GM06990 (cell line): ENCODE measurements around the gene WNT3.
"Not testable (repeated sequence)": the region's sequence is repeated elsewhere in the genome, so short reads cannot be mapped to it uniquely, and the experiment has no call there.

ENCODE experiments used
- DNase-seq: peaks from one replicate; pipeline ENCODE4 v3.0.0-alpha.2; 2011; ENCODE audit not compliant: insufficient read length; ENCODE audit errors: extremely low read depth
- H3K27me3 ChIP-seq: replicated peaks from 2 replicates; pipeline ENCODE4 v1.6.0; 2011; ENCODE audit warnings: low read length; ENCODE audit not compliant: control insufficient read depth, insufficient read depth
- H3K36me3 ChIP-seq: 2 replicates; pipeline ENCODE4 v1.5.1; 2011; ENCODE audit warnings: low read length; ENCODE audit not compliant: control insufficient read depth, insufficient read depth
- H3K4me3 ChIP-seq: replicated peaks from 2 replicates; pipeline ENCODE4 v1.5.1; 2011; ENCODE audit warnings: low read depth, mild to moderate bottlenecking, control low read depth, low read length
- CTCF ChIP-seq: IDR thresholded peaks from 2 replicates; pipeline ENCODE4 v1.5.1; 2011; ENCODE audit warnings: low read length, control low read depth, mild to moderate bottlenecking, inconsistent platforms; ENCODE audit not compliant: insufficient read depth, poor library complexity, severe bottlenecking

WNT3 gene

DNA sequence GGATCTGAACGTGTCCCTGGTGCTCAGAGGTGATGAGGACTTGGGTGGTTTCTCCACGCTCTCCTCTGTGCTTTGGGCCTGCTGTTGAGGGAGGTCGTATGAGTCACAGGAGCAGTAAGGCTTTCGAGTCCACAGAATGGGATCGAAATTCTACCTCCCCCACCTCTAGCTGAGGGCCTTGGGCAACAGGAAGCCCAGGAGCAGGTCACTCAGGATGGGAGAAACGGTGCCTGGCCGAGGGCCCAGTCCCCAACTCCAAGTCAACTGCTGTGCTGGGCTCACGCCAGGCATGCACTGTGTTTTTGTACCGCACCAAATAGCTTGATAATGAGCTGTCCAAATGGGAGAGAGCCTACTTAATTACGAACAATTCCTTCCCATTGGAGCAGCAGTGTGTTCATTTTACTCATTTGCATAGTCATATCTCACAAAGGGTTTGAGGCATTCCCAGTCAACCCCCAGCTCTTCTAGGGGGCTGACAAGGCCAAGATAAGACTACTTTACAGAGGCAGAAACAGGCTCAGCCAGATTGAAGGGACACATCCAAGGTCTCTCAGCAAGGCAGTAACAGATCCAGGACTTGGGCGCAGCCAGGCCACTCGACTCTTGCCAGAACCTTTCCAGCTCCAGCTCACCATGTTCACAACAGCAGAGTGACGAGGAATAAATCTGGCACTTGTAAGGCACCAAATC lies 53.6 kb downstream of the WNT3 start:
- no peak for DNase-seq

DNA sequence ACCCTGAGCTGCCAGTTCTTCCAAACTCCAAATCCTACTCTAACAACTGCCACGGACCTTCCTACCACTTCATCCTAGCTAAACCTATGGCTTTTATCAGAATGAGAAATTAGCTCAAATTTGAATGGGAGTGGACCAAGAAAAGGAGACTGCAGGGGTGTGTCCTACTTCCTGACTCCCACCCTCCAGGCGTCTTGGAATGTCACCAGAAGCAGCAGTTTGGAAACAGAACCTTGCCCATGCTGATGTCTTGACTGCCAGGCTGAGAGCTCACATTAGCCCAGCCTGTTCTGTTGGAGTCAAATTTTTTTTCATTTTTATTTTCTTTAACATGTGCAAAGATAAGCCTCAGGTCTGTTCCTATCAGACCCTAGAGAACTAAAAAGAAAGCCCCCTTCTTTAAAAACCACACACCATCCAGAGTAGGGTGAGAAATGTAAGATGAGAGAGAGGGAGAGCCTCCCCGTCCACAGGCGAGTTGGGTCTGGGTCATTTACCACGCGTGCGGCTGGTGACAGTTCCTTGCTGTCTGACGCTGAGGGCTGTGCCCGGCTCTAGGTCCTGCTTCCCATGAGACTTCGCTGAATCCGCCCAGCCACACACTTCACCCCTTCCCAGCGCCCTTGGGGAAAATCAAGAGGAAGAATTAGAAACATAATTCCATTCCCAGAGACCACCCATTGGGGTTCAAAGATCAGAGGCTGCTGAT lies 54.3 kb downstream of the WNT3 start:
- H3K27me3 ChIP-seq, result peaks cover 1% of the 10 kb centered on the region; the same call in 1 of the 2 replicates
- TF ChIP-seq CTCF, result no peak
- H3K4me3 ChIP-seq, result no peak overlapping the region
- H3K36me3 ChIP-seq, result no peaks in the 10 kb centered on the region
- DNase-seq, result no peak

More for the DNA sequence above, 53.6 kb downstream of the WNT3 start:
- no peak overlapping the region for H3K4me3 ChIP-seq
- H3K36me3 ChIP-seq, result no peaks in the 10 kb centered on the region
- peaks cover 1% of the 10 kb centered on the region; the same call in 1 of the 2 replicates for H3K27me3 ChIP-seq
- no peak for TF ChIP-seq CTCF

GRCh38 chr17:46763416-46763815 lies 55.1 kb downstream of the WNT3 start:
- TF ChIP-seq CTCF, result no peak
- no peak overlapping the region for H3K4me3 ChIP-seq
- no peak for DNase-seq

GRCh38 chr17:46759141-46759540 lies 59.4 kb downstream of the WNT3 start:
- H3K27me3 ChIP-seq, result no peaks in the 10 kb centered on the region
- TF ChIP-seq CTCF, result no peak
- H3K36me3 ChIP-seq, result peaks cover 5% of the 10 kb centered on the region
- no peak for DNase-seq
- H3K4me3 ChIP-seq, result no peak overlapping the region

More at GRCh38 chr17:46763416-46763815, 55.1 kb downstream of the WNT3 start:
- Histone ChIP-seq H3K27me3 (no peaks in the 10 kb centered on the region), H3K36me3 (no peaks in the 10 kb centered on the region)

GRCh38 chr17:46758614-46759013 lies 59.9 kb downstream of the WNT3 start:
- DNase-seq, result no peak
- Histone ChIP-seq H3K27me3 (no peaks in the 10 kb centered on the region), H3K4me3 (no peak overlapping the region), H3K36me3 (peaks cover 5% of the 10 kb centered on the region)
- no peak for TF ChIP-seq CTCF

DNA sequence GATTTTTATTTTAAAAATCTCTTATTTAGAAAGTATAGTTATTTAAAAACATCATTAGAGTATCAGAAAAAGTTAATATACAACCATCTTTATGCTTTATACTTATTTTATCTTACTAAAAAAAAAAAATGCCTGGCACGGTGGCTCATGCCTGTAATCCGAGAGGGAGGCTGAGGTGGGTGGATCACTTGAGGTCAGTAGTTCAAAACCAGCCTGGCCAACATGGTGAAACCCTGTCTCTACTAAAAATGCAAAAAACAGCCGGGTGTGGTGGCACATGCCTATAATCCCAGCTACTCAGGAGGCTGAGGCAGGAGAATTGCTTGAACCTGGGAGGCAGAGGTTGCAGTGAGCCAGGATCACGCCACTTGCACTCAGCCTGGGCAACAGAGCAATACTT lies 60.9 kb downstream of the WNT3 start:
- not testable (repeated sequence) for H3K4me3 ChIP-seq, H3K36me3 ChIP-seq, DNase-seq, H3K27me3 ChIP-seq
